Activated CD8-positive, alpha-beta T cell treated with anti-CD3 and anti-CD28 coated beads for 36 hours (primary cell): ENCODE data around the gene MAP2K1. TPM values are rescaled to one million over a fixed set of nuclear protein-coding genes. Genes with fewer than 3 reads are reported as not detected.
A peak's percentile ranks its signal among the peaks of the same experiment; 100 is the strongest.
"Not testable (repeated sequence)": the region's sequence is repeated elsewhere in the genome, so short reads cannot be mapped to it uniquely, and the experiment has no call there.

Experiments used
- ATAC-seq: fragments of 200-7000 bp; cut with Tn5 transposase; one replicate; pipeline ENCODE4 v1.10.0; 2021; ENCODE audit warnings: mild to moderate bottlenecking, moderate library complexity
- CTCF ChIA-PET: fragments of 350-600 bp; sonication (Branson Sonifier 250); formaldehyde crosslinking; loops from one replicate; lab custom pipeline; 2021; ENCODE audit warnings: antibody characterized with exemption; lab: Charles Lee
- POLR2A ChIA-PET: fragments of 350-600 bp; sonication (Branson Sonifier 250); formaldehyde crosslinking; loops from one replicate; lab custom pipeline; 2021; ENCODE audit warnings: antibody characterized with exemption; lab: Charles Lee
- DNase-seq: peaks from one replicate; pipeline ENCODE4 v3.0.0-alpha.2; 2020
- H3K27ac Mint-ChIP-seq: one replicate; pipeline ENCODE4 v1.8.0; 2021; ENCODE audit warnings: mild to moderate bottlenecking, mixed read lengths
- H3K27me3 Mint-ChIP-seq: one replicate; pipeline ENCODE4 v1.8.0; 2021; ENCODE audit warnings: mixed read lengths
- H3K36me3 Mint-ChIP-seq: one replicate; pipeline ENCODE4 v1.8.0; 2021; ENCODE audit warnings: low read depth, mixed read lengths
- H3K4me1 Mint-ChIP-seq: one replicate; pipeline ENCODE4 v1.8.0; 2021; ENCODE audit warnings: low read depth, mixed read lengths
- H3K4me3 Mint-ChIP-seq: one replicate; pipeline ENCODE4 v1.8.0; 2021; ENCODE audit warnings: mild to moderate bottlenecking, moderate library complexity, mixed read lengths
- H3K9me3 Mint-ChIP-seq: one replicate; pipeline ENCODE4 v1.8.0; 2021; ENCODE audit warnings: mixed read lengths
- CTCF ChIP-seq: fragments of 200-600 bp; IDR thresholded peaks from one replicate; pipeline ENCODE4 v1.8.0; 2022; ENCODE audit warnings: antibody characterized with exemption, mild to moderate bottlenecking
- intact Hi-C: fragments of 100-400 bp; cut with micrococcal nuclease; formaldehyde crosslinking; loops from one replicate; pipeline ENCODE4 v1.10.0; 2022
- total RNA-seq, 2 experiments: library from RNA; stranded (reverse); gene quantifications; one replicate each; pipeline ENCODE4 v1.2.3, GENCODE V29; 2021

MAP2K1 gene
- total RNA-seq, 2 experiments from 2014 or later = 117 to 118 TPM

- Mint-ChIP-seq H3K27ac (peak overlapping the region; percentile 46), H3K9me3 (no peaks in the 10 kb centered on the region), H3K27me3 (no peaks in the 10 kb centered on the region), H3K36me3 (peaks cover 29% of the 10 kb centered on the region), H3K4me1 (peaks cover 18% of the 10 kb centered on the region), H3K4me3 (no peak overlapping the region)
- POLR2A ChIA-PET = interaction anchor here (0.6 kb wide), 1 partner anchor 53 kb away, joined by 4 read pairs; no protein-coding TSS in a partner anchor
- CTCF ChIA-PET = no interaction called here
- intact Hi-C loops = no loop called here
- no peak for TF ChIP-seq CTCF
- ATAC-seq (no peak), DNase-seq (no peak)
Measured at GRCh38 chr15:66459818-66460615, 73.3 kb downstream of the MAP2K1 start.

- POLR2A ChIA-PET, DNase-seq, ATAC-seq, H3K9me3 Mint-ChIP-seq, intact Hi-C loops, H3K27me3 Mint-ChIP-seq, H3K27ac Mint-ChIP-seq, H3K4me3 Mint-ChIP-seq: not testable (repeated sequence)
- CTCF ChIA-PET = interaction anchor here (1.0 kb wide), 1 partner anchor 13 kb away, joined by 3 read pairs; no protein-coding TSS in a partner anchor
- H3K4me1 Mint-ChIP-seq = peaks cover 10% of the 10 kb centered on the region
- H3K36me3 Mint-ChIP-seq = peaks cover 30% of the 10 kb centered on the region
Measured at GRCh38 chr15:66461294-66461693, 74.6 kb downstream of the MAP2K1 start.

- ChIA-PET POLR2A (no interaction called here), CTCF (no interaction called here)
- Mint-ChIP-seq H3K4me3 (no peak overlapping the region), H3K27me3 (no peaks in the 10 kb centered on the region), H3K9me3 (no peaks in the 10 kb centered on the region), H3K36me3 (peaks cover 33% of the 10 kb centered on the region), H3K4me1 (peaks cover 9% of the 10 kb centered on the region), H3K27ac (no peak overlapping the region)
- no peak for TF ChIP-seq CTCF
- ATAC-seq (no peak), DNase-seq (no peak)
- intact Hi-C loops = no loop called here
Measured at GRCh38 chr15:66461917-66462316, 75.2 kb downstream of the MAP2K1 start.

GRCh38 chr15:66462627-66463026 is 75.9 kb downstream of the MAP2K1 start:
- no peak for ATAC-seq
- H3K4me3 Mint-ChIP-seq = no peak overlapping the region
- POLR2A ChIA-PET = no interaction called here

GRCh38 chr15:66465294-66465693 is 78.6 kb downstream of the MAP2K1 start:
- intact Hi-C loops, H3K4me1 Mint-ChIP-seq, H3K9me3 Mint-ChIP-seq, CTCF ChIA-PET, ATAC-seq, H3K27ac Mint-ChIP-seq, POLR2A ChIA-PET, H3K4me3 Mint-ChIP-seq, DNase-seq, H3K27me3 Mint-ChIP-seq: not testable (repeated sequence)
- peaks cover 35% of the 10 kb centered on the region for H3K36me3 Mint-ChIP-seq

More at GRCh38 chr15:66462627-66463026, 75.9 kb downstream of the MAP2K1 start:
- no peak for TF ChIP-seq CTCF
- DNase-seq = no peak
- Mint-ChIP-seq H3K27me3 (no peaks in the 10 kb centered on the region), H3K27ac (no peak overlapping the region), H3K4me1 (peaks cover 9% of the 10 kb centered on the region), H3K36me3 (peaks cover 36% of the 10 kb centered on the region), H3K9me3 (no peaks in the 10 kb centered on the region)
- CTCF ChIA-PET = no interaction called here
- intact Hi-C loops = no loop called here

- ATAC-seq, H3K27me3 Mint-ChIP-seq, DNase-seq, H3K9me3 Mint-ChIP-seq, H3K27ac Mint-ChIP-seq, H3K4me3 Mint-ChIP-seq, CTCF ChIA-PET, intact Hi-C loops: not testable (repeated sequence)
- POLR2A ChIA-PET = interaction anchor here (0.6 to 1.2 kb wide), 3 partner anchors 15 to 81 kb away, joined by 3 read pairs; partner anchors contain the start of gene MAP2K1
- Mint-ChIP-seq H3K36me3 (peaks cover 36% of the 10 kb centered on the region), H3K4me1 (peaks cover 21% of the 10 kb centered on the region)
Measured at GRCh38 chr15:66467162-66468040, 80.7 kb downstream of the MAP2K1 start.

- H3K27ac Mint-ChIP-seq, ATAC-seq, intact Hi-C loops, H3K27me3 Mint-ChIP-seq, DNase-seq, H3K9me3 Mint-ChIP-seq, H3K4me3 Mint-ChIP-seq: not testable (repeated sequence)
- H3K4me1 Mint-ChIP-seq = peaks cover 41% of the 10 kb centered on the region
- ChIA-PET CTCF (interaction anchor here (1.2 to 3.6 kb wide), 2 partner anchors 28 to 67 kb away, joined by 3 to 23 read pairs; partner anchors contain the start of gene SNAPC5), POLR2A (interaction anchor here (1.2 kb wide), 1 partner anchor 33 kb away, joined by 4 read pairs; no protein-coding TSS in a partner anchor)
- H3K36me3 Mint-ChIP-seq = peaks cover 28% of the 10 kb centered on the region
Measured at GRCh38 chr15:66470825-66471224, 84.1 kb downstream of the MAP2K1 start.
